Right lobe of liver (tissue), 6 donors: ENCODE results near the gene POLR1G. TPM values are rescaled to one million over a fixed set of nuclear protein-coding genes. Genes with fewer than 3 reads are reported as not detected.
A peak's percentile ranks its signal among the peaks of the same experiment; 100 is the strongest.

Source experiments
- ATAC-seq, 4 donors: fragments of 200-7000 bp; cut with Tn5 transposase; one replicate each; pipeline ENCODE4 v1.9.1; 2020; ENCODE audit warnings: mild to moderate bottlenecking in 4 of 4, moderate library complexity in 4 of 4
- DNase-seq, 3 donors: peaks; one replicate each; pipeline ENCODE4 v3.0.0-alpha.2; 2020
- H3K27ac ChIP-seq, 3 donors: fragments of 200-600 bp; one replicate each; pipeline ENCODE4 v1.8.0; 2022
- H3K27me3 ChIP-seq, 2 donors: fragments of 200-600 bp; one replicate each; pipeline ENCODE4 v1.8.0; 2022
- H3K36me3 ChIP-seq, 4 donors: fragments of 200-600 bp; sonication (generic) in 1 of 4; one replicate each; pipeline versions ENCODE4 v1.5.1 to v1.8.0; 2017 to 2022; ENCODE audit warnings: control low read depth in 1 of 4
- H3K4me1 ChIP-seq, 4 donors: fragments of 200-600 bp; sonication (generic) in 1 of 4; one replicate each; pipeline versions ENCODE4 v1.5.1 to v1.8.0; 2017 to 2022; ENCODE audit warnings: control low read depth in 1 of 4
- H3K4me3 ChIP-seq, 3 donors: fragments of 200-600 bp; one replicate each; pipeline ENCODE4 v1.8.0; 2022
- H3K9me3 ChIP-seq, 4 donors: fragments of 200-600 bp; sonication (generic) in 1 of 4; one replicate each; pipeline versions ENCODE4 v1.5.1 to v1.8.0; 2017 to 2022; ENCODE audit warnings: control low read depth in 1 of 4
- CTCF ChIP-seq, 4 donors: fragments of 200-600 bp in 3 of 4; fragments of 450-650 bp in 1 of 4; IDR thresholded peaks; one replicate each; pipeline versions ENCODE4 v1.5.1 to v1.8.0; 2016 to 2022; ENCODE audit warnings: antibody characterized with exemption in 4 of 4, mild to moderate bottlenecking in 2 of 4
- POLR2A ChIP-seq: fragments of 450-650 bp; IDR thresholded peaks from one replicate; pipeline ENCODE4 v1.6.1; 2017; ENCODE audit warnings: antibody characterized with exemption, mild to moderate bottlenecking
- WGBS: methylation state at CpG from one replicate; pipeline ENCODE4 v1.1.6; 2018; ENCODE audit warnings: low coverage, low lambda C conversion rate; ENCODE audit not compliant: insufficient coverage; ENCODE audit errors: missing lambda C conversion rate; 5-methylcytosine and 5-hydroxymethylcytosine counted together
- intact Hi-C, 2 donors: fragments of 100-400 bp; cut with DNase I; formaldehyde crosslinking; loops; one replicate each; pipeline versions ENCODE4 v1.11.2 to v1.14.1; 2022
- total RNA-seq, 6 experiments: library from RNA; depleted of rRNA in 2 of 6; stranded (reverse); fragments of >200 nt in 2 of 6; fragmentation: NEBNext Ultra II Directional in 3 of 6; extraction: Animal tissue kit (Norgen Biotek cat#: 25700) in 3 of 6; gene quantifications; one replicate each; pipeline versions ENCODE4 v1.1.0 to v1.2.4, GENCODE V29; 2016 to 2023
- donor health status: DM: no; HTN: yes; CAD: no.
- donor health status: DM: no; HTN: no; CAD: no.
- donor health status: DM: no; HTN: no; CAD: no.
- donor health status: DM: no; HTN: yes; CAD: no.
- donor health status: DM: no; HTN: yes; CAD: no.

POLR1G gene
- total RNA-seq, 6 experiments from 2014 or later = 1.3 to 4.5 (median 3.2) TPM

GRCh38 chr19:45418802-45419201, 12.4 kb downstream of the POLR1G start:
- Histone ChIP-seq H3K36me3 (peaks cover 0 to 18% (median 3%) of the 10 kb centered on the region in 4 donors), H3K27ac (no peak overlapping the region), H3K27me3 (no peaks in the 10 kb centered on the region), H3K9me3 (no peaks in the 10 kb centered on the region), H3K4me3 (no peak overlapping the region), H3K4me1 (peaks cover 0 to 6% (median 2%) of the 10 kb centered on the region in 4 donors)
- no peak for ATAC-seq
- intact Hi-C loops = no loop called here
- TF ChIP-seq POLR2A (no peak), CTCF (IDR thresholded peaks at IDR 0.05) (no peak)
- WGBS = 83% methylated on average over 2 of the region's 9 CpGs
- DNase-seq = no peak

GRCh38 chr19:45419396-45419795, 13.0 kb downstream of the POLR1G start:
- H3K36me3 ChIP-seq = peaks cover 0 to 12% (median 3%) of the 10 kb centered on the region in 4 donors
- ATAC-seq = no peak

GRCh38 chr19:45419895-45420294, 13.5 kb downstream of the POLR1G start:
- peaks cover 0 to 9% (median 3%) of the 10 kb centered on the region in 4 donors for H3K36me3 ChIP-seq
- no peak overlapping the region for H3K4me3 ChIP-seq
- intact Hi-C loops = no loop called here
- WGBS = no CpG with 5 or more reads among the region's 3 CpGs
- H3K27ac ChIP-seq = no peak overlapping the region
- H3K27me3 ChIP-seq = no peaks in the 10 kb centered on the region
- DNase-seq (no peak), ATAC-seq (no peak)
- H3K9me3 ChIP-seq = no peaks in the 10 kb centered on the region
- peaks cover 0 to 14% (median 2%) of the 10 kb centered on the region in 4 donors for H3K4me1 ChIP-seq
- TF ChIP-seq POLR2A (no peak), CTCF (IDR thresholded peaks at IDR 0.05) (no peak)

More at GRCh38 chr19:45419396-45419795, 13.0 kb downstream of the POLR1G start:
- Histone ChIP-seq H3K9me3 (no peaks in the 10 kb centered on the region), H3K27ac (no peak overlapping the region), H3K4me3 (no peak overlapping the region), H3K27me3 (no peaks in the 10 kb centered on the region), H3K4me1 (peaks cover 0 to 9% (median 2%) of the 10 kb centered on the region in 4 donors)
- intact Hi-C loops = no loop called here
- WGBS = no CpG with 5 or more reads among the region's 4 CpGs
- DNase-seq = peak in 1 of 3 donors; percentile 28
- TF ChIP-seq POLR2A (no peak), CTCF (IDR thresholded peaks at IDR 0.05) (no peak)

- no peaks in the 10 kb centered on the region for H3K9me3 ChIP-seq
- TF ChIP-seq CTCF (IDR thresholded peaks at IDR 0.05) (no peak), POLR2A (no peak)
- ATAC-seq (no peak), DNase-seq (no peak)
- H3K4me1 ChIP-seq = peaks cover 0 to 14% (median 2%) of the 10 kb centered on the region in 4 donors
- H3K36me3 ChIP-seq = peaks cover 0 to 9% (median 3%) of the 10 kb centered on the region in 4 donors
- H3K27me3 ChIP-seq = no peaks in the 10 kb centered on the region
- 74% methylated on average over 4 of the region's 10 CpGs for WGBS
- intact Hi-C loops = no loop called here
- H3K27ac ChIP-seq = no peak overlapping the region
- no peak overlapping the region for H3K4me3 ChIP-seq
These were observed 13.9 kb downstream of the POLR1G start for GRCh38 chr19:45420356-45420755.

- ATAC-seq = no peak
- Histone ChIP-seq H3K4me1 (peaks cover 0 to 14% (median 2%) of the 10 kb centered on the region in 4 donors), H3K27me3 (no peaks in the 10 kb centered on the region), H3K4me3 (no peak overlapping the region), H3K27ac (no peak overlapping the region), H3K36me3 (peaks cover 0 to 9% (median 2%) of the 10 kb centered on the region in 4 donors), H3K9me3 (no peaks in the 10 kb centered on the region)
- DNase-seq = no peak
- 80% methylated on average over 4 of the region's 6 CpGs for WGBS
- no peak for TF ChIP-seq CTCF (IDR thresholded peaks at IDR 0.05)
- TF ChIP-seq POLR2A = no peak
- intact Hi-C loops = no loop called here
These were observed 14.4 kb downstream of the POLR1G start for GRCh38 chr19:45420871-45421270.
